ENCODE results near the gene SLC6A11. TPM values are rescaled to one million over a fixed set of nuclear protein-coding genes. Genes with fewer than 3 reads are reported as not detected.

Gene SLC6A11
- total RNA-seq, 4 donors from 2014 or later: 0.05 TPM; not detected in 3

DNA sequence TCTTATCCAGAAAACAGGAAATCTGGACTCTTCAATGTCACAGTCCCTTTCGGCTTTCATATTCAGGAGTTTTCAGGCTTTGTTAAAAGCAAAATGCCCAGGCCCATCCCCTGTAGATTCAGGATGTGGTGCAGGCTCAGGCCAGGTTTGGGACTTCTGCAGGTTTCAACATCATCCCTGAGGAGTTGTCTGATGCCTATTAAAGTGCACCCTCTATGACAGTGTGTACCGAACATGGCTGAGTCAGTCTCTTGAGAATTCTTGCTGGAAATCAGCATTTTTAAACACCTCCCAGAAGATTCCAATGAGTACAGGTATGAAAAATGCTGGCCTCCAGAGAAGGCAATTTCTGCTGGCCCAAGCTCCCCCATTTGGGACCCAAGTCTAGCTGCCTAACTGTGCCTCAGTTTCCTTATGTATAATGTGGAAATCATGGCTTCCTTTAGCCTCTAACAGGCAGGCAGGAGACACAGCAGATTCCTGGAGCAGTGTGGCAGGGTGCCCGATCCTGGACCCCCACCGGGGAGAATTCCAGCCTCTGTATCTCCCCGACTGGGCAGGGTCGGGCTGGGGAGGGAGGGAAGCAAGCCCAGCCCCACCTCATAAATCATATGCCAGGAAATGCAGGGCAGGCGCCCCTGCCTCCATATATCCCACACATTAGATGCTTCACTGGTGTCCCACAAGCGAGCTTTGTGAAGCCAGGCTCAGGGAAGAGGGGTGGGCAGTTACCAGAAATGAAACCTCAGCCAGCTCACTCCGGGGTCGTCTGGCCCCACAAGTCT is 44.4 kb upstream of the SLC6A11 start:
- peaks cover 0 to 12% (median 0%) of the 10 kb centered on the region in 3 donors for H3K9me3 ChIP-seq
- no peak overlapping the region for H3K27ac ChIP-seq
- H3K4me1 ChIP-seq: no peaks in the 10 kb centered on the region
- ATAC-seq: no peak
- no peaks in the 10 kb centered on the region for H3K36me3 ChIP-seq
- H3K4me3 ChIP-seq: no peak overlapping the region
- H3K27me3 ChIP-seq: peaks cover 68% of the 10 kb centered on the region
- 90 to 100% methylated on average over 1 of the region's 10 CpGs for WGBS, 2 donors (ENCODE audit: low coverage in 1 of 2)
- TF ChIP-seq, protein P1, sequence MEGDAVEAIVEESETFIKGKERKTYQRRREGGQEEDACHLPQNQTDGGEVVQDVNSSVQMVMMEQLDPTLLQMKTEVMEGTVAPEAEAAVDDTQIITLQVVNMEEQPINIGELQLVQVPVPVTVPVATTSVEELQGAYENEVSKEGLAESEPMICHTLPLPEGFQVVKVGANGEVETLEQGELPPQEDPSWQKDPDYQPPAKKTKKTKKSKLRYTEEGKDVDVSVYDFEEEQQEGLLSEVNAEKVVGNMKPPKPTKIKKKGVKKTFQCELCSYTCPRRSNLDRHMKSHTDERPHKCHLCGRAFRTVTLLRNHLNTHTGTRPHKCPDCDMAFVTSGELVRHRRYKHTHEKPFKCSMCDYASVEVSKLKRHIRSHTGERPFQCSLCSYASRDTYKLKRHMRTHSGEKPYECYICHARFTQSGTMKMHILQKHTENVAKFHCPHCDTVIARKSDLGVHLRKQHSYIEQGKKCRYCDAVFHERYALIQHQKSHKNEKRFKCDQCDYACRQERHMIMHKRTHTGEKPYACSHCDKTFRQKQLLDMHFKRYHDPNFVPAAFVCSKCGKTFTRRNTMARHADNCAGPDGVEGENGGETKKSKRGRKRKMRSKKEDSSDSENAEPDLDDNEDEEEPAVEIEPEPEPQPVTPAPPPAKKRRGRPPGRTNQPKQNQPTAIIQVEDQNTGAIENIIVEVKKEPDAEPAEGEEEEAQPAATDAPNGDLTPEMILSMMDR (IDR thresholded peaks at IDR 0.05): no peak
- TF ChIP-seq POLR2A (IDR thresholded peaks at IDR 0.05) (no peak), POLR2AphosphoS5 (IDR thresholded peaks at IDR 0.05) (no peak), EP300 (IDR thresholded peaks at IDR 0.05) (no peak)

DNA sequence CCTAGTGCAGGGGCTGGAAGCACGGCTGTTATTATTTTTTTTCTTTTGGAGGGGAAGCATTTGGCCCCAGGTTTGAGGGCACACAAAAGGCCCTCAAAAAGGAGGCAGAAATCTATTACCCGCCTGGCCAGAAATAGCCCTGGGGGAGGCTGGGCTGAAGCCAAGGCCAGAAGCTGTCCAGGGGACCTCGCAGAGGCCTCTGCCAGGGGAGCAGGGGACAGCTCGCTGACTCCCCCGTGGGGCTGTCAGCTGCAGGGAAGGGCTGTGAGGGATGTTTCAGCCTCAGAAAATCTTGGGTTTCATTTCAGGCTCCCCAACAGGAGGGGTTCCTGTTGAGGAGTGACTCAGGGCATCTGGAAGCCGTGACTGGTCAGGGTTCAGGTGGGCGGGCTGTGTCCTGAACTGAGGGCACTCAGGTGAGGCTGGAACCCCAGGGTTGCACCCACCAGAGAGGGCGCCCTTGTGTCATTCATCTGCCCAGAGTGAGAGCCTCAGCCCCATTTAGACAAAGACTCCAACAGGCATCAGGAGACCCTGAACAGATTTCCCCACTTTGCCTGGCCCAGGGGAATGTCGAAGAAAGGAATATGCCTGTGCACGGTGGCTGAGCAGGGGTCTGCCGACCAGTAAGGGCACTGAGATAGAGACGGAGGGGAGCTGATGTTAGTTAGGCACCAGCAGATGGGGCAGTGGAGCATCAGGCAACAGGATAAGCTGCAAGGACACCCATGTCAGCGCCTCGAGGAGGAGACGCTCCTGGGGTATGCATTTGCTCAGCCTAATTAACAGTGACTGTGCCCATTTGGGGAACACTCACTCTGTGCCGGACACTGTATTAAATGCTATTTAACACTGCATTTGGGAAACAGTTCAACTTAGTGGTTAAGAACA is 43.5 kb upstream of the SLC6A11 start:
- no peak overlapping the region for H3K27ac ChIP-seq
- peaks cover 0 to 12% (median 0%) of the 10 kb centered on the region in 3 donors for H3K9me3 ChIP-seq
- H3K4me3 ChIP-seq: no peak overlapping the region
- 23 to 31% methylated on average over 6 to 8 of the region's 16 CpGs for WGBS, 2 donors (ENCODE audit: low coverage in 1 of 2)
- H3K36me3 ChIP-seq: no peaks in the 10 kb centered on the region
- ATAC-seq: no peak
- TF ChIP-seq POLR2AphosphoS5 (IDR thresholded peaks at IDR 0.05): no peak
- TF ChIP-seq, protein P1 (IDR thresholded peaks at IDR 0.05): no peak
- TF ChIP-seq POLR2A (IDR thresholded peaks at IDR 0.05): no peak
- no peak for TF ChIP-seq EP300 (IDR thresholded peaks at IDR 0.05)
- peaks cover 62% of the 10 kb centered on the region for H3K27me3 ChIP-seq
- H3K4me1 ChIP-seq: no peaks in the 10 kb centered on the region

DNA sequence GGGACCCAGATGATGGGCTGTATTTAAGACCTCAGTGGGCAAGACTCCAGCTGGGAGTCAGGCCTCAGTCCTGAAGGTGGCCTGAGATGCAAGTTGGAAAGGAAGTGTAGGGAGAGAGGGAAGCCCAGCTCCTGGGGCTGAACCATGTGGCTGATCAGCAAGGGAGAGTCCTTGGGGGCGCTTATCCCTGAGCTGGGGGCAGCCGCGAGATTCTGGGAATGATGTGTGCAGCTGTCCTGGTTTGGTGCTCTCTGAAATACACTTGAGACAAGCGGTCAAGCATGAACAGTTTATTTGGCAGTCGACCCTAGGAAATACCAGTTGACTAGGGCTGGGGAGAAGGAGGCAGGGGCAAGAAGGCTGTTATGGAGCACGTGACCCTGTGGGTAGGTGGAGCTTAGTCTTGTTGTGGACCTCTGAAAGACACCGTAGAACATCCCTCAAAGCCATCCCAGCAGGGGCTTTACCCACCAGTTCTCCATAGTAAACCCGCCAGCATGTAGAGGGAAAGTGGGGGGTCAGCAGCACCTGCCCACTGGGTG is 41.8 kb upstream of the SLC6A11 start:
- peaks cover 76% of the 10 kb centered on the region for H3K27me3 ChIP-seq
- peaks cover 0 to 12% (median 0%) of the 10 kb centered on the region in 3 donors for H3K9me3 ChIP-seq
- no peaks in the 10 kb centered on the region for H3K36me3 ChIP-seq
- no peaks in the 10 kb centered on the region for H3K4me1 ChIP-seq
- no peak for ATAC-seq
- H3K27ac ChIP-seq: no peak overlapping the region
- 77 to 90% methylated on average over 2 to 4 of the region's 8 CpGs for WGBS, 2 donors (ENCODE audit: low coverage in 1 of 2)
- TF ChIP-seq POLR2AphosphoS5 (IDR thresholded peaks at IDR 0.05): no peak
- no peak for TF ChIP-seq EP300 (IDR thresholded peaks at IDR 0.05)
- H3K4me3 ChIP-seq: no peak overlapping the region

DNA sequence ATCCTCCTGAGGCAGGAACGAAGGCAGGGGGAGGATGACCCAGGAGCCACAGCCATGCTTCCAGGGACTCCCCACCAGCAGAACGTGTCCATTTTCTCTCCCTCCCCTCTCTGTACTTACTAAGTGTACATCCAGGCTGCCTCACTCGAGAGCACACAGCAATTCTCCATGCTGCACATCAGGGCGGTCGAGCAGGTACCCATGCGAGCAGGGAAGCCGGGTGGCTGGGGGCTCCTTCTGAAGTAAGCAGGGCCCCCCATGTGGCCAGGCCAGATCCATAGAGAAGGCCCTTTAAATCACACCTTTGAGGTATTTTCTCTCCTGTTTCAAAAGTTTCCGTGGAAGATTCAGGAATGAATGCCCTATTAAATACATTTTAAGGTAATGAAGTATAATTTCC is 41.2 kb upstream of the SLC6A11 start:
- Histone ChIP-seq H3K4me1 (no peaks in the 10 kb centered on the region), H3K9me3 (peaks cover 0 to 12% (median 0%) of the 10 kb centered on the region in 3 donors), H3K36me3 (no peaks in the 10 kb centered on the region), H3K27me3 (peaks cover 77% of the 10 kb centered on the region), H3K4me3 (no peak overlapping the region), H3K27ac (no peak overlapping the region)
- WGBS, 2 donors (ENCODE audit: low coverage in 1 of 2): 72 to 83% methylated on average over 4 to 5 of the region's 8 CpGs
- ATAC-seq: no peak
- no peak for TF ChIP-seq EP300 (IDR thresholded peaks at IDR 0.05)
- TF ChIP-seq POLR2A (IDR thresholded peaks at IDR 0.05): no peak
- TF ChIP-seq, protein P1 (IDR thresholded peaks at IDR 0.05): no peak
- TF ChIP-seq POLR2AphosphoS5 (IDR thresholded peaks at IDR 0.05): no peak

DNA sequence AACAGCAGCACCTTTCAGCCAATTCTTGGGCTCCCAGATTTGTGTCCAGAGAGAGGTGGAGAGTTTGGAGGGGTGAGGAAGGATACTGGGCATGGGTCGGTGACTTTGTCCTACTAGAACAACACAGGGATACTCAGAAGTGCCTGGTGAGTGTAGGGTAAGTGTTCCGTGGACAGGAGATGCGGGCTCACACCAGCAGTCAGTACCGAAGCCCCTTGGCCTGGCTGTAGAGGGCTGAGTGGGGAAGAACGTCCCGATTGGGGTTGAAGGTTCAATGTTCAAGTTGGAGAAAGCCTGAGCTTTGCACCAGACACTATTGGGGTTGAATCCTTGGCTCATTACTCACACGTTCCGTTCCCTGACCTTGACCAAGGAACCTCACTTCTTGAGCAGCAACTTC is 40.8 kb upstream of the SLC6A11 start:
- Histone ChIP-seq H3K4me1 (no peaks in the 10 kb centered on the region), H3K27me3 (peaks cover 79% of the 10 kb centered on the region), H3K36me3 (no peaks in the 10 kb centered on the region), H3K9me3 (peaks cover 0 to 12% (median 0%) of the 10 kb centered on the region in 3 donors), H3K27ac (no peak overlapping the region), H3K4me3 (no peak overlapping the region)
- TF ChIP-seq EP300 (IDR thresholded peaks at IDR 0.05): no peak
- TF ChIP-seq, protein P1 (IDR thresholded peaks at IDR 0.05): no peak
- no peak for TF ChIP-seq POLR2A (IDR thresholded peaks at IDR 0.05)
- no peak for TF ChIP-seq POLR2AphosphoS5 (IDR thresholded peaks at IDR 0.05)
- 72 to 73% methylated on average over 2 to 6 of the region's 8 CpGs for WGBS, 2 donors (ENCODE audit: low coverage in 1 of 2)
- ATAC-seq: no peak

Measured in gastroesophageal sphincter (tissue), 4 donors.